Stimulated activated CD8-positive, alpha-beta memory T cell treated with anti-CD3 and anti-CD28 coated beads, Interleukin-12 subunit alpha, Interleukin-12 subunit beta, amount 100 ng/mL, for 4 hours (primary cell): ENCODE measurements around the gene INSC.

Experiments used
- DNase-seq: peaks from one replicate; pipeline ENCODE4 v3.0.0-alpha.2; 2020; ENCODE audit warnings: low read depth

Gene INSC

GRCh38 chr11:15189189-15189588 is 74.5 kb downstream of the INSC start:
- no peak for DNase-seq

- no peak for DNase-seq
These were observed 75.1 kb downstream of the INSC start for GRCh38 chr11:15189641-15190365.

- no peak for DNase-seq
These were observed 75.9 kb downstream of the INSC start for GRCh38 chr11:15190611-15191010.

GRCh38 chr11:15192005-15192556 is 77.4 kb downstream of the INSC start:
- DNase-seq: no peak

GRCh38 chr11:15194671-15195415 is 80.1 kb downstream of the INSC start:
- DNase-seq: no peak

- DNase-seq: no peak
These were observed 80.9 kb downstream of the INSC start for GRCh38 chr11:15195454-15196200.

GRCh38 chr11:15196704-15197103 is 82.0 kb downstream of the INSC start:
- DNase-seq: no peak

- no peak for DNase-seq
These were observed 83.0 kb downstream of the INSC start for GRCh38 chr11:15197696-15198095.

- DNase-seq: no peak
These were observed 83.6 kb downstream of the INSC start for GRCh38 chr11:15198284-15198683.

- DNase-seq: no peak
These were observed 85.0 kb downstream of the INSC start for GRCh38 chr11:15199693-15200092.

- no peak for DNase-seq
These were observed 86.0 kb downstream of the INSC start for GRCh38 chr11:15200696-15201095.

GRCh38 chr11:15201586-15201985 is 86.9 kb downstream of the INSC start:
- no peak for DNase-seq

- no peak for DNase-seq
These were observed 87.9 kb downstream of the INSC start for GRCh38 chr11:15202626-15203025.

- no peak for DNase-seq
These were observed 90.0 kb downstream of the INSC start for GRCh38 chr11:15204711-15205110.

- no peak for DNase-seq
These were observed 92.1 kb downstream of the INSC start for GRCh38 chr11:15206791-15207190.

GRCh38 chr11:15208378-15209222 is 93.9 kb downstream of the INSC start:
- DNase-seq: peak; percentile 34

- DNase-seq: no peak
These were observed 98.2 kb downstream of the INSC start for GRCh38 chr11:15212876-15213275.

GRCh38 chr11:15213471-15214231 is 98.9 kb downstream of the INSC start:
- no peak for DNase-seq

- DNase-seq: no peak
These were observed 100.3 kb downstream of the INSC start for GRCh38 chr11:15215005-15215404.

- no peak for DNase-seq
These were observed 102.0 kb downstream of the INSC start for GRCh38 chr11:15216678-15217077.

- DNase-seq: no peak
These were observed 102.7 kb downstream of the INSC start for GRCh38 chr11:15217416-15217815.
